Endothelial cell of umbilical vein (primary cell): Measurements from ENCODE around the gene KRTAP4-5. TPM values are rescaled to one million over a fixed set of nuclear protein-coding genes. Genes with fewer than 3 reads are reported as not detected.

ENCODE experiments used
- BruUV-seq: library from RNA; stranded (reverse); fragments of 400-500 nt; replicated peaks from 2 replicates; lab custom pipeline; 2021; lab: Mats Ljungman, UMichigan
- CTCF ChIA-PET: fragments of 300-600, 350-600 bp; sonication (Branson Sonifier 250); formaldehyde crosslinking; loops from one replicate; lab custom pipeline; 2021; ENCODE audit warnings: antibody characterized with exemption, inconsistent platforms; lab: Charles Lee
- POLR2A ChIA-PET: fragments of 300-600, 350-600 bp; sonication (Branson Sonifier 250); formaldehyde crosslinking; loops from one replicate; lab custom pipeline; 2021; ENCODE audit warnings: antibody characterized with exemption, inconsistent platforms; lab: Charles Lee
- DNase-seq: peaks from one replicate; pipeline ENCODE4 v3.0.0-alpha.2; 2011; ENCODE audit warnings: low read depth, low spot score
- FAIRE-seq: peaks from 2 replicates; lab custom pipeline; 2011; peaks lifted over from hg19 to GRCh38; lab: Jason Lieb, UNC
- H2AFZ ChIP-seq: 2 replicates; pipeline ENCODE4 v1.6.0; 2012; ENCODE audit warnings: low read depth, low read length, control low read depth, inconsistent platforms
- H3K27ac ChIP-seq: 2 replicates; pipeline ENCODE4 v1.5.1; 2011; ENCODE audit warnings: low read depth, mild to moderate bottlenecking, control low read depth, low read length, moderate library complexity; ENCODE audit not compliant: insufficient read depth
- H3K27me3 ChIP-seq, 2 experiments: 2 replicates each; pipeline versions ENCODE4 v1.6.0 to v1.6.1; 2011; ENCODE audit warnings: low read length in 2 of 2, mixed read lengths in 1 of 2; ENCODE audit not compliant: control insufficient read depth in 2 of 2, insufficient read depth in 2 of 2
- H3K36me3 ChIP-seq, 2 experiments: 2 replicates in 1 of 2; 3 replicates in 1 of 2; pipeline ENCODE4 v1.5.1; 2011; ENCODE audit warnings: low read length in 2 of 2, mild to moderate bottlenecking in 1 of 2, moderate library complexity in 1 of 2; ENCODE audit not compliant: control insufficient read depth in 2 of 2, insufficient read depth in 2 of 2; ENCODE audit errors: extremely low read depth in 1 of 2
- H3K4me1 ChIP-seq: 3 replicates; pipeline ENCODE4 v1.5.1; 2011; ENCODE audit warnings: mild to moderate bottlenecking, low read length; ENCODE audit not compliant: control insufficient read depth, insufficient read depth; ENCODE audit errors: extremely low read depth
- H3K4me2 ChIP-seq: 2 replicates; pipeline ENCODE4 v1.6.1; 2011; ENCODE audit warnings: low read length, control low read depth, mixed read lengths; ENCODE audit not compliant: insufficient read depth
- H3K4me3 ChIP-seq, 3 experiments: fragments of 200-600 bp in 1 of 3; sonication (generic), shearing (Covaris generic) in 1 of 3; replicated peaks in 1 of 3; 2 replicates each; pipeline ENCODE4 v1.5.1; 2011 to 2016; ENCODE audit warnings: control low read depth in 3 of 3, low read length in 3 of 3, mild to moderate bottlenecking in 2 of 3, inconsistent platforms in 1 of 3, low read depth in 1 of 3, moderate library complexity in 1 of 3; ENCODE audit not compliant: insufficient read depth in 1 of 3
- H3K79me2 ChIP-seq: 2 replicates; pipeline ENCODE4 v1.6.0; 2012; ENCODE audit warnings: low read length, inconsistent platforms; ENCODE audit not compliant: control insufficient read depth, insufficient read depth
- H3K9ac ChIP-seq: replicated peaks from 2 replicates; pipeline ENCODE3; 2011; ENCODE audit warnings: low read length, control low read depth; ENCODE audit not compliant: insufficient read depth; ENCODE audit errors: extremely low read depth
- H3K9me1 ChIP-seq: replicated peaks from 3 replicates; pipeline ENCODE4 v1.6.0; 2011; ENCODE audit warnings: mild to moderate bottlenecking, low read length; ENCODE audit not compliant: control insufficient read depth, insufficient read depth; ENCODE audit errors: extremely low read depth
- H3K9me3 ChIP-seq: replicated peaks from 2 replicates; pipeline ENCODE4 v1.5.1; 2012; ENCODE audit warnings: low read length, inconsistent platforms; ENCODE audit not compliant: control insufficient read depth, insufficient read depth
- H4K20me1 ChIP-seq: replicated peaks from 2 replicates; pipeline ENCODE3; 2011; ENCODE audit warnings: mild to moderate bottlenecking, low read length; ENCODE audit not compliant: control insufficient read depth, insufficient read depth; ENCODE audit errors: extremely low read depth
- EZH2 ChIP-seq: IDR thresholded peaks from 2 replicates; pipeline ENCODE4 v1.6.1; 2012; ENCODE audit warnings: borderline replicate concordance, low read depth, mild to moderate bottlenecking, moderate library complexity, low read length, inconsistent platforms; ENCODE audit not compliant: severe bottlenecking
- FOS ChIP-seq: IDR thresholded peaks from 2 replicates; pipeline ENCODE4 v1.6.1; 2011; ENCODE audit warnings: mild to moderate bottlenecking, low read length, moderate library complexity, borderline replicate concordance; ENCODE audit not compliant: insufficient read depth
- GATA2 ChIP-seq: IDR thresholded peaks from 2 replicates; pipeline ENCODE4 v1.7.0; 2011; ENCODE audit warnings: low read depth, mild to moderate bottlenecking, moderate library complexity, mixed read lengths, low read length; ENCODE audit not compliant: insufficient read length, insufficient read depth
- JUN ChIP-seq: IDR thresholded peaks from 2 replicates; pipeline ENCODE4 v1.6.1; 2011; ENCODE audit warnings: borderline replicate concordance, low read depth; ENCODE audit not compliant: insufficient read length, insufficient read depth
- MAX ChIP-seq: IDR thresholded peaks from 2 replicates; pipeline ENCODE4 v1.6.1; 2011; ENCODE audit not compliant: insufficient read depth, insufficient read length
- MYC ChIP-seq: IDR thresholded peaks from one replicate; pipeline ENCODE4 v1.6.1; 2011; ENCODE audit warnings: mild to moderate bottlenecking, low read depth, low read length
- POLR2A ChIP-seq: IDR thresholded peaks from 2 replicates; pipeline ENCODE4 v1.6.1; 2012; ENCODE audit warnings: low read depth, mild to moderate bottlenecking, control low read depth, low read length
- POLR2AphosphoS5 ChIP-seq: IDR thresholded peaks from 2 replicates; pipeline ENCODE4 v1.6.1; 2012; ENCODE audit warnings: low read depth, mild to moderate bottlenecking, control low read depth, low read length, moderate library complexity; ENCODE audit not compliant: insufficient read depth
- dilution Hi-C: fragments of 300-500 bp; cut with MboI; formaldehyde crosslinking; loops from one replicate; pipeline ENCODE4 v1.15.0; 2019; ENCODE audit warnings: low sequenced_read_pairs; ENCODE audit not compliant: extremely low pct_ligation_motif_present
- intact Hi-C: fragments of 100-400 bp; cut with micrococcal nuclease; formaldehyde crosslinking; loops from one replicate; pipeline ENCODE4 v1.10.0; 2022
- polyA plus RNA-seq, 4 experiments: library from polyadenylated mRNA; depleted of rRNA in 3 of 4; stranded (reverse) in 3 of 4; unstranded in 1 of 4; fragments of >200 nt; gene quantifications; 2 replicates each; pipeline versions ENCODE4 v1.2.1 to v1.2.3, GENCODE V29; 2011 to 2012; ENCODE audit warnings: missing spikeins in 1 of 4
- total RNA-seq: library from RNA; stranded (reverse); gene quantifications from 2 replicates; pipeline ENCODE4 v1.2.3, GENCODE V29; 2021
- TF ChIP-seq, protein P1 (sequence below), 2 donors: IDR thresholded peaks; 1 replicate in 1 of 2; 2 replicates in 1 of 2; pipeline ENCODE4 v1.5.1; 2011; ENCODE audit warnings: low read length in 2 of 2, mild to moderate bottlenecking in 2 of 2, moderate library complexity in 2 of 2, control low read depth in 1 of 2, inconsistent platforms in 1 of 2, low read depth in 1 of 2; ENCODE audit not compliant: insufficient read depth in 1 of 2; ENCODE audit errors: extremely low read depth in 1 of 2

KRTAP4-5 gene
- total and polyA plus RNA-seq, 2 donors (not counting 3 experiments of a cell fraction or from before 2014, with no cell fraction given), result not detected

DNA sequence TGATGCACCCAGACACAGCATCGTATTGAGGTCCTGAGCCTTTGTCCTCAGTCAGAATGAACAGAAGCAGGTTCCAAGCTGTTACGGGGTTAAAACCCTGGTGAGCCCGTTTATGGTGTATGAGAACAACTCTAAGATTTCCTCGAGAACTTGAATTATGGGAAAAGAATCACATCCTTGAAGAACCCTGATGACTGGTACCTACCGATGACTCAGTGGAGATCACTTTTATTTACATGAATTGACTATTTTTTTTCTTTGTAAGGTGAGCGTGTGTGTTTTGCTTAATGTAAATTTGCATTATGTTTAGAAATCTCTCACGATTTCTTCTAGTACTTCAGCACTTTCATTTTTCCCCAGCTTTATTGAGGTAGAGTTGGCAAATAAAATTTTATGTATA is 14.2 kb upstream of the KRTAP4-5 start:
- TF ChIP-seq MAX (no peak), POLR2AphosphoS5 (no peak), JUN (no peak), FOS (no peak), MYC (no peak), EZH2 (no peak), GATA2 (no peak), POLR2A (no peak)
- TF ChIP-seq, protein P1, sequence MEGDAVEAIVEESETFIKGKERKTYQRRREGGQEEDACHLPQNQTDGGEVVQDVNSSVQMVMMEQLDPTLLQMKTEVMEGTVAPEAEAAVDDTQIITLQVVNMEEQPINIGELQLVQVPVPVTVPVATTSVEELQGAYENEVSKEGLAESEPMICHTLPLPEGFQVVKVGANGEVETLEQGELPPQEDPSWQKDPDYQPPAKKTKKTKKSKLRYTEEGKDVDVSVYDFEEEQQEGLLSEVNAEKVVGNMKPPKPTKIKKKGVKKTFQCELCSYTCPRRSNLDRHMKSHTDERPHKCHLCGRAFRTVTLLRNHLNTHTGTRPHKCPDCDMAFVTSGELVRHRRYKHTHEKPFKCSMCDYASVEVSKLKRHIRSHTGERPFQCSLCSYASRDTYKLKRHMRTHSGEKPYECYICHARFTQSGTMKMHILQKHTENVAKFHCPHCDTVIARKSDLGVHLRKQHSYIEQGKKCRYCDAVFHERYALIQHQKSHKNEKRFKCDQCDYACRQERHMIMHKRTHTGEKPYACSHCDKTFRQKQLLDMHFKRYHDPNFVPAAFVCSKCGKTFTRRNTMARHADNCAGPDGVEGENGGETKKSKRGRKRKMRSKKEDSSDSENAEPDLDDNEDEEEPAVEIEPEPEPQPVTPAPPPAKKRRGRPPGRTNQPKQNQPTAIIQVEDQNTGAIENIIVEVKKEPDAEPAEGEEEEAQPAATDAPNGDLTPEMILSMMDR (IDR thresholded peaks at IDR 0.05; ENCODE audit: extremely low read depth in 1 of 2, insufficient read depth in 1 of 2, low read depth in 1 of 2, low read length in 2 of 2), result no peak

More for the DNA sequence above, 14.2 kb upstream of the KRTAP4-5 start:
- POLR2A ChIA-PET, result no interaction called here
- FAIRE-seq (no peak), DNase-seq (no peak)
- dilution Hi-C loops (no loop called here), intact Hi-C loops (no loop called here)
- H3K27ac ChIP-seq, result no peak overlapping the region
- no peaks in the 10 kb centered on the region for H3K4me1 ChIP-seq
- H2AFZ ChIP-seq, result no peak overlapping the region
- H3K9ac ChIP-seq, result no peak overlapping the region
- no peak overlapping the region for H3K4me3 ChIP-seq
- H3K27me3 ChIP-seq, result no peaks in the 10 kb centered on the region
- H3K4me2 ChIP-seq, result no peak overlapping the region
- H3K9me1 ChIP-seq, result no peaks in the 10 kb centered on the region
- H3K9me3 ChIP-seq, result no peaks in the 10 kb centered on the region
- no peaks in the 10 kb centered on the region for H3K79me2 ChIP-seq
- no peaks in the 10 kb centered on the region for H4K20me1 ChIP-seq
- BruUV-seq, result no TSS peak
- H3K36me3 ChIP-seq, result no peaks in the 10 kb centered on the region
- CTCF ChIA-PET, result no interaction called here
